Heart left ventricle (tissue), 16 donors: ENCODE data around the gene NKX2-3. TPM values are rescaled to one million over a fixed set of nuclear protein-coding genes. Genes with fewer than 3 reads are reported as not detected.

Experiments used
- ATAC-seq, 4 donors: fragments of 200-7000 bp; cut with Tn5 transposase; one replicate each; pipeline ENCODE4 v1.9.1; 2020 to 2022; ENCODE audit warnings: moderate library complexity in 4 of 4, mild to moderate bottlenecking in 3 of 4, moderate number of reproducible peaks in 1 of 4
- DNase-seq, 5 donors: peaks; one replicate each; pipeline ENCODE4 v3.0.0-alpha.2; 2020
- H3K27ac ChIP-seq, 12 donors: fragments of 200-600 bp; sonication (generic) in 4 of 12; one replicate each; pipeline versions ENCODE4 v1.5.0 to v1.8.0; 2016 to 2022; ENCODE audit warnings: mild to moderate bottlenecking in 2 of 12
- H3K27me3 ChIP-seq, 9 donors: fragments of 200-600 bp; sonication (generic) in 2 of 9; one replicate each; pipeline versions ENCODE4 v1.5.1 to v1.8.0; 2016 to 2022; ENCODE audit warnings: mild to moderate bottlenecking in 3 of 9
- H3K36me3 ChIP-seq, 9 donors: fragments of 200-600 bp; sonication (generic) in 2 of 9; one replicate each; pipeline versions ENCODE4 v1.5.0 to v1.8.0; 2018 to 2022; ENCODE audit warnings: mild to moderate bottlenecking in 2 of 9
- H3K4me1 ChIP-seq, 12 donors: fragments of 200-600 bp; sonication (generic) in 4 of 12; one replicate each; pipeline versions ENCODE4 v1.5.0 to v1.8.0; 2016 to 2022; ENCODE audit warnings: mild to moderate bottlenecking in 3 of 12
- H3K4me3 ChIP-seq, 12 donors: fragments of 200-600 bp; sonication (generic) in 4 of 12; one replicate each; pipeline versions ENCODE4 v1.5.0 to v1.8.0; 2017 to 2022; ENCODE audit warnings: mild to moderate bottlenecking in 9 of 12, moderate library complexity in 4 of 12
- H3K9me3 ChIP-seq, 12 donors: fragments of 200-600 bp; sonication (generic) in 4 of 12; one replicate each; pipeline versions ENCODE4 v1.5.0 to v1.8.0; 2016 to 2022; ENCODE audit warnings: mild to moderate bottlenecking in 1 of 12
- CTCF ChIP-seq, 12 donors: fragments of 200-600 bp; sonication (generic) in 4 of 12; IDR thresholded peaks; one replicate each; pipeline versions ENCODE4 v1.5.0 to v1.8.0; 2018 to 2022; ENCODE audit warnings: antibody characterized with exemption in 12 of 12, mild to moderate bottlenecking in 5 of 12
- POLR2A ChIP-seq, 2 donors: fragments of 450-650 bp; IDR thresholded peaks; one replicate each; pipeline ENCODE4 v1.6.1; 2017; ENCODE audit warnings: antibody characterized with exemption in 2 of 2, mild to moderate bottlenecking in 2 of 2, moderate library complexity in 2 of 2
- WGBS, 4 donors: extraction: QIAGEN DNeasy Blood & Tissue Kit in 2 of 4; methylation state at CpG; one replicate each; pipeline versions ENCODE4 v1.1.5 to v1.1.7; 2013 to 2018; 5-methylcytosine and 5-hydroxymethylcytosine counted together
- intact Hi-C, 10 donors: fragments of 100-400 bp; cut with DNase I; formaldehyde crosslinking; loops; one replicate each; pipeline versions ENCODE4 v1.11.1 to v1.14.2; 2022
- polyA plus RNA-seq, 2 donors: library from polyadenylated mRNA; stranded (reverse); fragments of 200-250 nt; gene quantifications; one replicate each; pipeline ENCODE4 v1.2.3, GENCODE V29; 2013
- total RNA-seq, 9 donors: library from RNA; depleted of rRNA in 2 of 9; stranded (reverse); fragments of >200 nt in 2 of 9; fragmentation: NEBNext Ultra II Directional in 3 of 9; extraction: Animal tissue kit (Norgen Biotek cat#: 25700) in 3 of 9; gene quantifications; one replicate each; pipeline versions ENCODE4 v1.1.0 to v1.2.4, GENCODE V29; 2016 to 2023
- donor health status: ischemic (EF 13 %, LVEDD 7.1; RV severe dilation, severe dysfunction).
- donor health status: healthy with polysubstance abuse.
- donor health status: DM: no; HTN: yes; CAD: no.
- donor health status: DM: no; HTN: no; CAD: no.
- donor health status: ischemic (EF 25% LVEDD 6.9; RV normal size, moderate dysfunction).
- donor health status: ischemic (EF 25% LVEDD 5.7; RV mildly dilated, moderate dysfunction).
- donor health status: healthy.
- donor health status: DM: yes; HTN: yes; CAD: no.
- donor health status: ischemic (EF 35%, LVEDD 5.7; RV mildly dilated, moderate dysfunction).
- donor health status: nonischemic (EF 11% LVEDD 7.7; RV severe dilation, severe dysfunction).
- donor health status: DM: yes; HTN: yes; CAD: no.
- donor health status: PGD.
- donor health status: ischemic (EF 29% LVEDD 5.4; RV normal size, mild dysfunction).
- donor health status: nonischemic (EF 23%, LVEDD 6.1; RV moderate dilation, normal function).

The NKX2-3 gene
- total and polyA plus RNA-seq, 11 donors: not detected

DNA sequence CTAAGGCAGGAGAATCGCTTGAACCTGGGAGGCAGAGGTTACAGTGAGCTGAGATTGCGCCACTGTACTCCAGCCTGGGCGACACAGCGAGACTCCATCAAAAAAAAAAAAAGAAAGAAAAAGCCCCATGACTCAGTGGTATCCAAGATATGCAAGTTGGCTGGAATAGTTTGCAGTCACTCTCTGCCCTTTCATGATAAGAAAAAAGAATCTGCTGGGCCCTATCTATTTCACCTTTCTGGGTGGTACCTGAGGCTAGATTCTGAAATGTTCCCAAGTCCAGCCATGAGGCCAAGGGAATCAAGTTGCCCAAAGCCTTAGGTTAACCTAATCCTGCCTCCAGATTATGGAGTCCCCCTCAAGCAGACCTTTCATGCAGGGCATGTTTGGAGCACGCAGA lies 24.3 kb downstream of the NKX2-3 start:
- TF ChIP-seq POLR2A (IDR thresholded peaks at IDR 0.05) (no peak), CTCF (IDR thresholded peaks at IDR 0.05) (no peak)
- DNase-seq (no peak), ATAC-seq (no peak)
- intact Hi-C loops: loop anchor here in 1 of 10 donors (5.0 kb wide), 1 partner anchor 155 kb away; no protein-coding TSS in a partner anchor
- Histone ChIP-seq H3K9me3 (no peaks in the 10 kb centered on the region), H3K27ac (no peak overlapping the region), H3K4me1 (no peaks in the 10 kb centered on the region), H3K36me3 (no peaks in the 10 kb centered on the region), H3K4me3 (no peak overlapping the region), H3K27me3 (peaks cover 0 to 71% (median 27%) of the 10 kb centered on the region in 9 donors)
- 70 to 87% (median 80%) methylated on average over 5 of the region's 5 CpGs for WGBS, 4 donors

GRCh38 chr10:99558708-99559107 lies 26.0 kb downstream of the NKX2-3 start:
- WGBS, 4 donors: 74 to 87% (median 81%) methylated on average over 4 of the region's 4 CpGs
- ATAC-seq: no peak
- Histone ChIP-seq H3K27ac (no peak overlapping the region), H3K9me3 (no peaks in the 10 kb centered on the region), H3K36me3 (no peaks in the 10 kb centered on the region), H3K4me3 (no peak overlapping the region), H3K27me3 (peaks cover 0 to 64% (median 18%) of the 10 kb centered on the region in 9 donors), H3K4me1 (no peaks in the 10 kb centered on the region)
- no peak for TF ChIP-seq POLR2A (IDR thresholded peaks at IDR 0.05)
- TF ChIP-seq CTCF (IDR thresholded peaks at IDR 0.05): no peak
- intact Hi-C loops: loop anchor here in 1 of 10 donors (5.0 kb wide), 1 partner anchor 154 kb away; no protein-coding TSS in a partner anchor
- no peak for DNase-seq

GRCh38 chr10:99560277-99561126 lies 27.8 kb downstream of the NKX2-3 start:
- ATAC-seq (no peak), DNase-seq (peak in 1 of 5 donors; percentile 29)
- Histone ChIP-seq H3K4me3 (no peak overlapping the region), H3K4me1 (no peaks in the 10 kb centered on the region), H3K27ac (no peak overlapping the region), H3K36me3 (no peaks in the 10 kb centered on the region), H3K9me3 (no peaks in the 10 kb centered on the region), H3K27me3 (peaks cover 0 to 46% (median 7%) of the 10 kb centered on the region in 9 donors)
- TF ChIP-seq CTCF (IDR thresholded peaks at IDR 0.05) (peak; percentile 44 to 83 (median 63)), POLR2A (IDR thresholded peaks at IDR 0.05) (no peak)
- intact Hi-C loops: loop anchor here in 2 of 10 donors (2.0 to 5.0 kb wide), 2 partner anchors 150 to 152 kb away; no protein-coding TSS in a partner anchor
- 42 to 46% (median 43%) methylated on average over 13 of the region's 13 CpGs for WGBS, 4 donors

DNA sequence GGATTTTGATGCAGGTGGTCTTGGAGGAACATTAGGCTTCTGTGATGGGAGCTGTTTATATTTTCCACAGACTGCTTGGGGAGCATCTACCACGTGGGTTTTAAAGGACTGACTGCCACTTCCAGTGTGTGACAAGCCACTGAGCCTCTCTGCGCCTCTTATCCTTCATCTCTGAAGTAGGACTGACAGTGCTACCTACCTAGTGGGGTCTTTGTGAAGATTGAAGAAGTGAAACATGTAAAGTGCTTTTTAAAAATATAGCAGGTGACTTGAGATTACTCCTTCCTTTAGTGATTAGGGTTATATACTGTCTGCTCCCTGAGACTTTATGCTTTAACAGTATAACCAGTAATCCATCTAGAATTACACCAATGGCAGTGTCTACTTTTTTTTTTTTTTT lies 29.9 kb downstream of the NKX2-3 start:
- intact Hi-C loops: loop anchor here in 1 of 10 donors (5.0 kb wide), 1 partner anchor 150 kb away; no protein-coding TSS in a partner anchor
- H3K27ac ChIP-seq: no peak overlapping the region
- no peak for TF ChIP-seq POLR2A (IDR thresholded peaks at IDR 0.05)
- TF ChIP-seq CTCF (IDR thresholded peaks at IDR 0.05): no peak
- H3K36me3 ChIP-seq: no peaks in the 10 kb centered on the region
- peaks cover 0 to 47% (median 5%) of the 10 kb centered on the region in 9 donors for H3K27me3 ChIP-seq
- no peaks in the 10 kb centered on the region for H3K4me1 ChIP-seq
- no peaks in the 10 kb centered on the region for H3K9me3 ChIP-seq
- DNase-seq: no peak
- ATAC-seq: no peak
- WGBS, 4 donors: 49 to 50% (median 50%) methylated on average over 2 of the region's 2 CpGs
- no peak overlapping the region for H3K4me3 ChIP-seq
